Neural cell (in vitro differentiated cells): ENCODE measurements around the gene CACNG8.

Experiments used
- EZH2 ChIP-seq: fragments of 200-600, 300-800 bp; shearing (Covaris generic), sonication (generic); IDR thresholded peaks from 2 replicates; pipeline ENCODE4 v1.6.1; 2014; ENCODE audit warnings: antibody characterized with exemption, low read length, borderline replicate concordance, mild to moderate bottlenecking; ENCODE audit not compliant: insufficient read depth, poor library complexity, severe bottlenecking
- POLR2AphosphoS5 ChIP-seq: IDR thresholded peaks from 2 replicates; pipeline ENCODE4 v1.6.1; 2012
- TF ChIP-seq, protein P1 (sequence below): fragments of 450-650 bp; IDR thresholded peaks from 2 replicates; pipeline ENCODE4 v1.5.1; 2014; ENCODE audit warnings: antibody characterized with exemption, mild to moderate bottlenecking, moderate library complexity; ENCODE audit not compliant: poor library complexity, severe bottlenecking
- TF ChIP-seq, protein P2 (sequence below): IDR thresholded peaks from 2 replicates; pipeline ENCODE4 v1.6.1; 2012; ENCODE audit warnings: borderline replicate concordance

GRCh38 chr19:53951947-53952346, 10.8 kb upstream of the CACNG8 start:
- TF ChIP-seq, protein P1, sequence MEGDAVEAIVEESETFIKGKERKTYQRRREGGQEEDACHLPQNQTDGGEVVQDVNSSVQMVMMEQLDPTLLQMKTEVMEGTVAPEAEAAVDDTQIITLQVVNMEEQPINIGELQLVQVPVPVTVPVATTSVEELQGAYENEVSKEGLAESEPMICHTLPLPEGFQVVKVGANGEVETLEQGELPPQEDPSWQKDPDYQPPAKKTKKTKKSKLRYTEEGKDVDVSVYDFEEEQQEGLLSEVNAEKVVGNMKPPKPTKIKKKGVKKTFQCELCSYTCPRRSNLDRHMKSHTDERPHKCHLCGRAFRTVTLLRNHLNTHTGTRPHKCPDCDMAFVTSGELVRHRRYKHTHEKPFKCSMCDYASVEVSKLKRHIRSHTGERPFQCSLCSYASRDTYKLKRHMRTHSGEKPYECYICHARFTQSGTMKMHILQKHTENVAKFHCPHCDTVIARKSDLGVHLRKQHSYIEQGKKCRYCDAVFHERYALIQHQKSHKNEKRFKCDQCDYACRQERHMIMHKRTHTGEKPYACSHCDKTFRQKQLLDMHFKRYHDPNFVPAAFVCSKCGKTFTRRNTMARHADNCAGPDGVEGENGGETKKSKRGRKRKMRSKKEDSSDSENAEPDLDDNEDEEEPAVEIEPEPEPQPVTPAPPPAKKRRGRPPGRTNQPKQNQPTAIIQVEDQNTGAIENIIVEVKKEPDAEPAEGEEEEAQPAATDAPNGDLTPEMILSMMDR = no peak
- TF ChIP-seq, protein P2, sequence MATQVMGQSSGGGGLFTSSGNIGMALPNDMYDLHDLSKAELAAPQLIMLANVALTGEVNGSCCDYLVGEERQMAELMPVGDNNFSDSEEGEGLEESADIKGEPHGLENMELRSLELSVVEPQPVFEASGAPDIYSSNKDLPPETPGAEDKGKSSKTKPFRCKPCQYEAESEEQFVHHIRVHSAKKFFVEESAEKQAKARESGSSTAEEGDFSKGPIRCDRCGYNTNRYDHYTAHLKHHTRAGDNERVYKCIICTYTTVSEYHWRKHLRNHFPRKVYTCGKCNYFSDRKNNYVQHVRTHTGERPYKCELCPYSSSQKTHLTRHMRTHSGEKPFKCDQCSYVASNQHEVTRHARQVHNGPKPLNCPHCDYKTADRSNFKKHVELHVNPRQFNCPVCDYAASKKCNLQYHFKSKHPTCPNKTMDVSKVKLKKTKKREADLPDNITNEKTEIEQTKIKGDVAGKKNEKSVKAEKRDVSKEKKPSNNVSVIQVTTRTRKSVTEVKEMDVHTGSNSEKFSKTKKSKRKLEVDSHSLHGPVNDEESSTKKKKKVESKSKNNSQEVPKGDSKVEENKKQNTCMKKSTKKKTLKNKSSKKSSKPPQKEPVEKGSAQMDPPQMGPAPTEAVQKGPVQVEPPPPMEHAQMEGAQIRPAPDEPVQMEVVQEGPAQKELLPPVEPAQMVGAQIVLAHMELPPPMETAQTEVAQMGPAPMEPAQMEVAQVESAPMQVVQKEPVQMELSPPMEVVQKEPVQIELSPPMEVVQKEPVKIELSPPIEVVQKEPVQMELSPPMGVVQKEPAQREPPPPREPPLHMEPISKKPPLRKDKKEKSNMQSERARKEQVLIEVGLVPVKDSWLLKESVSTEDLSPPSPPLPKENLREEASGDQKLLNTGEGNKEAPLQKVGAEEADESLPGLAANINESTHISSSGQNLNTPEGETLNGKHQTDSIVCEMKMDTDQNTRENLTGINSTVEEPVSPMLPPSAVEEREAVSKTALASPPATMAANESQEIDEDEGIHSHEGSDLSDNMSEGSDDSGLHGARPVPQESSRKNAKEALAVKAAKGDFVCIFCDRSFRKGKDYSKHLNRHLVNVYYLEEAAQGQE = no peak
- TF ChIP-seq POLR2AphosphoS5 (no peak), EZH2 (no peak)
